K562 (cell line): ENCODE measurements around the gene CUL9. TPM values are rescaled to one million over a fixed set of nuclear protein-coding genes. Genes with fewer than 3 reads are reported as not detected.
A peak's percentile ranks its signal among the peaks of the same experiment; 100 is the strongest.

ENCODE experiments used
- ARHGAP35 ChIP-seq: fragments of 450-650 bp; IDR thresholded peaks from 2 replicates; pipeline ENCODE4 v1.6.1; 2018; ENCODE audit not compliant: partially characterized antibody
- CBX1 ChIP-seq: sonication (generic); IDR thresholded peaks from 2 replicates; pipeline ENCODE4 v1.6.1; 2016; ENCODE audit warnings: antibody characterized with exemption, low read depth, mild to moderate bottlenecking
- HDAC1 ChIP-seq, 2 experiments: fragments of 450-650 bp; IDR thresholded peaks; 2 replicates each; pipeline ENCODE4 v1.6.1; 2016 to 2017; ENCODE audit warnings: inconsistent platforms in 1 of 2, mild to moderate bottlenecking in 1 of 2, moderate library complexity in 1 of 2
- KDM4B ChIP-seq, 2 experiments: fragments of 450-650 bp in 1 of 2; sonication (generic) in 1 of 2; IDR thresholded peaks; 2 replicates each; pipeline ENCODE4 v1.6.1; 2016 to 2017; ENCODE audit warnings: borderline replicate concordance in 2 of 2, antibody characterized with exemption in 1 of 2, low read depth in 1 of 2, mild to moderate bottlenecking in 1 of 2
- KLF1 ChIP-seq: fragments of 450-650 bp; IDR thresholded peaks from 2 replicates; pipeline ENCODE4 v1.6.1; 2016; ENCODE audit warnings: missing genetic modification characterization, missing compliant biosample characterization
- KLF16 ChIP-seq: IDR thresholded peaks from 2 replicates; pipeline ENCODE4 v1.6.1; 2016; ENCODE audit warnings: antibody characterized with exemption
- MYC ChIP-seq, 2 experiments: fragments of 250-450 bp in 1 of 2; sonication (Bioruptor Pico) in 1 of 2; IDR thresholded peaks; 2 replicates each; pipeline versions ENCODE4 v1.5.1 to v1.6.1; 2012 to 2021; ENCODE audit warnings: low read depth in 2 of 2, borderline replicate concordance in 1 of 2, improper control_type of control experiment in 1 of 2, low read length in 1 of 2, mild to moderate bottlenecking in 1 of 2, moderate library complexity in 1 of 2
- OTX1 ChIP-seq: fragments of 450-650 bp; formaldehyde crosslinking; IDR thresholded peaks from 2 replicates; pipeline ENCODE4 v1.4.0; 2022; ENCODE audit warnings: mild to moderate bottlenecking
- POU5F1 ChIP-seq: fragments of 150-350 bp; IDR thresholded peaks from 2 replicates; pipeline ENCODE4 v1.6.1; 2014; ENCODE audit warnings: borderline replicate concordance, low read length, low read depth, mild to moderate bottlenecking; ENCODE audit not compliant: partially characterized antibody
- SAFB ChIP-seq: fragments of 200-400 bp; formaldehyde crosslinking; IDR thresholded peaks from 2 replicates; pipeline ENCODE4 v1.6.1; 2017; ENCODE audit warnings: low read depth, low read length, borderline replicate concordance
- SMAD4 ChIP-seq: fragments of 250-450 bp; sonication (Bioruptor Pico); conservative IDR thresholded peaks from 2 replicates; pipeline ENCODE4 v1.8.0; 2021; ENCODE audit warnings: inconsistent platforms, mild to moderate bottlenecking, moderate library complexity
- U2AF2 ChIP-seq: fragments of 200-400 bp; formaldehyde crosslinking; optimal IDR thresholded peaks from 2 replicates; pipeline ENCODE3; 2017; ENCODE audit warnings: low read depth, mild to moderate bottlenecking, low read length
- WHSC1 ChIP-seq: IDR thresholded peaks from one replicate; pipeline ENCODE4 v1.6.1; 2012; ENCODE audit warnings: low read length, control low read depth, inconsistent platforms
- ZNF12 ChIP-seq: sonication (generic); formaldehyde crosslinking; IDR thresholded peaks from 2 replicates; pipeline ENCODE4 v1.4.0; 2020; ENCODE audit warnings: mild to moderate bottlenecking, missing genetic modification reagents
- ZNF143 ChIP-seq: sonication (generic); formaldehyde crosslinking; IDR thresholded peaks from 2 replicates; pipeline ENCODE4 v1.9.0; 2022; ENCODE audit warnings: mild to moderate bottlenecking, missing genetic modification reagents
- ZNF146 ChIP-seq: IDR thresholded peaks from one replicate; pipeline ENCODE4 v1.6.1; 2018; ENCODE audit warnings: missing compliant biosample characterization; ENCODE audit not compliant: unreplicated experiment
- ZNF316 ChIP-seq: fragments of 450-650 bp; IDR thresholded peaks from 2 replicates; pipeline ENCODE4 v1.6.1; 2016
- ZNF583 ChIP-seq: fragments of 250-450 bp; sonication (Bioruptor Pico); IDR thresholded peaks from 2 replicates; pipeline ENCODE4 v1.4.0; 2020
- polyA plus RNA-seq, 8 experiments: library from polyadenylated mRNA; depleted of rRNA in 4 of 8; stranded (reverse) in 5 of 8; unstranded in 3 of 8; fragments of >200 nt; fragmentation: Nextera tagmentation in 2 of 8; fragmentation: Illumina TruSeq in 1 of 8; extraction: Ambion mirVana in 2 of 8; extraction: Trizol in 1 of 8; gene quantifications; 2 replicates each; pipeline versions ENCODE4 v1.2.1 to v1.2.3, GENCODE V29; 2011 to 2014; ENCODE audit warnings: inconsistent platforms in 1 of 8, missing spikeins in 1 of 8
- total RNA-seq, 7 experiments: library from RNA; depleted of rRNA in 6 of 7; stranded (reverse); fragments of >200 nt in 6 of 7; fragmentation: Illumina TruSeq in 2 of 7; extraction: Trizol in 2 of 7; gene quantifications; 2 replicates each; pipeline versions ENCODE4 v1.2.1 to v1.2.3, GENCODE V29; 2011 to 2021; ENCODE audit warnings: low replicate concordance in 1 of 7
- TF ChIP-seq, protein P1 (sequence below): fragments of 450-650 bp; formaldehyde crosslinking; IDR thresholded peaks from 2 replicates; pipeline ENCODE4 v1.4.0; 2022; ENCODE audit warnings: missing genetic modification characterization
- TF ChIP-seq, protein P2 (sequence below): fragments of 250-450 bp; sonication (Bioruptor Pico); IDR thresholded peaks from 2 replicates; pipeline ENCODE4 v1.5.0; 2020; ENCODE audit warnings: mild to moderate bottlenecking
- TF ChIP-seq, protein P3 (sequence below): sonication (generic); formaldehyde crosslinking; IDR thresholded peaks from 2 replicates; pipeline ENCODE4 v1.8.0; 2022; ENCODE audit warnings: missing genetic modification reagents, mild to moderate bottlenecking, borderline replicate concordance

The CUL9 gene
- total and polyA plus RNA-seq, 9 of the 15 experiments (the other 6 are each of a cell fraction or from before 2014, with no cell fraction given) = 0.50 to 20.7 (median 6.6) TPM

GRCh38 chr6:43228951-43229802, 47.2 kb downstream of the CUL9 start, which contains the start of gene DNPH1 (continued):
- TF ChIP-seq CBX1 (peak; percentile 93; the same call in 1 of the 2 replicates), KDM4B (IDR thresholded peaks at IDR 0.05; ENCODE audit: borderline replicate concordance in 2 of 2, low read depth in 1 of 2) (no peak), SAFB (0 out of 2 replicates have a peak, but pooled peaks have one; percentile 19), ZNF12 (CRISPR knock-in tag) (peak; percentile 52; the same call in 1 of the 2 replicates), WHSC1 (no peak), OTX1 (CRISPR knock-in tag) (0 out of 2 replicates have a peak, but pooled peaks have one; percentile 45), ZNF316 (peak; percentile 95), KLF1 (tag) (0 out of 2 replicates have a peak, but pooled peaks have one; percentile 67), U2AF2 (no peak), ZNF583 (peak; percentile 66; the same call in 1 of the 2 replicates), KLF16 (peak; percentile 41; the same call in 1 of the 2 replicates), ZNF143 (CRISPR knock-in tag) (peak; percentile 9; the same call in 1 of the 2 replicates), POU5F1 (no peak), ARHGAP35 (no peak), ZNF146 (CRISPR knock-in tag) (no peak), MYC (IDR thresholded peaks at IDR 0.05; ENCODE audit: low read depth, low read length) (peak; percentile 97), MYC (CRISPR knock-in tag; IDR thresholded peaks at IDR 0.05; ENCODE audit: borderline replicate concordance, low read depth) (no peak), HDAC1 (IDR thresholded peaks at IDR 0.05) (peak in 1 of 2 experiments; percentile 55; a peak in 1 of 4 replicates), SMAD4 (CRISPR knock-in tag) (peak; percentile 92)
- TF ChIP-seq, protein P1, sequence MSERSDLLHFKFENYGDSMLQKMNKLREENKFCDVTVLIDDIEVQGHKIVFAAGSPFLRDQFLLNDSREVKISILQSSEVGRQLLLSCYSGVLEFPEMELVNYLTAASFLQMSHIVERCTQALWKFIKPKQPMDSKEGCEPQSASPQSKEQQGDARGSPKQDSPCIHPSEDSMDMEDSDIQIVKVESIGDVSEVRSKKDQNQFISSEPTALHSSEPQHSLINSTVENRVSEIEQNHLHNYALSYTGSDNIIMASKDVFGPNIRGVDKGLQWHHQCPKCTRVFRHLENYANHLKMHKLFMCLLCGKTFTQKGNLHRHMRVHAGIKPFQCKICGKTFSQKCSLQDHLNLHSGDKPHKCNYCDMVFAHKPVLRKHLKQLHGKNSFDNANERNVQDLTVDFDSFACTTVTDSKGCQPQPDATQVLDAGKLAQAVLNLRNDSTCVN (CRISPR knock-in tag) = no peak
- TF ChIP-seq, protein P2, sequence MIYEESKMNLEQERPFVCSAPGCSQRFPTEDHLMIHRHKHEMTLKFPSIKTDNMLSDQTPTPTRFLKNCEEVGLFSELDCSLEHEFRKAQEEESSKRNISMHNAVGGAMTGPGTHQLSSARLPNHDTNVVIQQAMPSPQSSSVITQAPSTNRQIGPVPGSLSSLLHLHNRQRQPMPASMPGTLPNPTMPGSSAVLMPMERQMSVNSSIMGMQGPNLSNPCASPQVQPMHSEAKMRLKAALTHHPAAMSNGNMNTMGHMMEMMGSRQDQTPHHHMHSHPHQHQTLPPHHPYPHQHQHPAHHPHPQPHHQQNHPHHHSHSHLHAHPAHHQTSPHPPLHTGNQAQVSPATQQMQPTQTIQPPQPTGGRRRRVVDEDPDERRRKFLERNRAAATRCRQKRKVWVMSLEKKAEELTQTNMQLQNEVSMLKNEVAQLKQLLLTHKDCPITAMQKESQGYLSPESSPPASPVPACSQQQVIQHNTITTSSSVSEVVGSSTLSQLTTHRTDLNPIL (CRISPR knock-in tag) = no peak
- TF ChIP-seq, protein P3, sequence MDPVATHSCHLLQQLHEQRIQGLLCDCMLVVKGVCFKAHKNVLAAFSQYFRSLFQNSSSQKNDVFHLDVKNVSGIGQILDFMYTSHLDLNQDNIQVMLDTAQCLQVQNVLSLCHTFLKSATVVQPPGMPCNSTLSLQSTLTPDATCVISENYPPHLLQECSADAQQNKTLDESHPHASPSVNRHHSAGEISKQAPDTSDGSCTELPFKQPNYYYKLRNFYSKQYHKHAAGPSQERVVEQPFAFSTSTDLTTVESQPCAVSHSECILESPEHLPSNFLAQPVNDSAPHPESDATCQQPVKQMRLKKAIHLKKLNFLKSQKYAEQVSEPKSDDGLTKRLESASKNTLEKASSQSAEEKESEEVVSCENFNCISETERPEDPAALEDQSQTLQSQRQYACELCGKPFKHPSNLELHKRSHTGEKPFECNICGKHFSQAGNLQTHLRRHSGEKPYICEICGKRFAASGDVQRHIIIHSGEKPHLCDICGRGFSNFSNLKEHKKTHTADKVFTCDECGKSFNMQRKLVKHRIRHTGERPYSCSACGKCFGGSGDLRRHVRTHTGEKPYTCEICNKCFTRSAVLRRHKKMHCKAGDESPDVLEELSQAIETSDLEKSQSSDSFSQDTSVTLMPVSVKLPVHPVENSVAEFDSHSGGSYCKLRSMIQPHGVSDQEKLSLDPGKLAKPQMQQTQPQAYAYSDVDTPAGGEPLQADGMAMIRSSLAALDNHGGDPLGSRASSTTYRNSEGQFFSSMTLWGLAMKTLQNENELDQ (CRISPR knock-in tag) = no peak
